ENCODE measurements around the gene OR6J1.

DNA sequence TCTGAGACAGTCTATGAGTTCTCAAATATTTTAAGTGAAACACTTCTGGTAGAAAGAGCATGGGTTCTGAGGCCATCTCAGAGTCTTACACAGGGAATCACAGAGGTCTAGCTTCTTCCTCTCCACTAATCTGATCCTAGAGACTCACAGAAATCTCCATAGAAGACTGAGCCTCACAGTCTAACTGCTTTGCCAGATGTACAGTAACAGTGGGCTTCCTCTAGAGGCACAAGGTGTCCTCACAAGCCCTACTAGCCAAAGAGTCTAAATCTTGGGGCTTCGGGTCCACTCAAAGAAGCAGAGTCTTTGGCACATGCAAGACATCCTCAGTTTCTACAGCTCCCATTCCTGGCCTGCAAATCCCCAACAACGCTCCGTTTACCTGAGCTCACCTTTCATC, 14.1 kb downstream of the OR6J1 start:
- TF ChIP-seq, protein P1, sequence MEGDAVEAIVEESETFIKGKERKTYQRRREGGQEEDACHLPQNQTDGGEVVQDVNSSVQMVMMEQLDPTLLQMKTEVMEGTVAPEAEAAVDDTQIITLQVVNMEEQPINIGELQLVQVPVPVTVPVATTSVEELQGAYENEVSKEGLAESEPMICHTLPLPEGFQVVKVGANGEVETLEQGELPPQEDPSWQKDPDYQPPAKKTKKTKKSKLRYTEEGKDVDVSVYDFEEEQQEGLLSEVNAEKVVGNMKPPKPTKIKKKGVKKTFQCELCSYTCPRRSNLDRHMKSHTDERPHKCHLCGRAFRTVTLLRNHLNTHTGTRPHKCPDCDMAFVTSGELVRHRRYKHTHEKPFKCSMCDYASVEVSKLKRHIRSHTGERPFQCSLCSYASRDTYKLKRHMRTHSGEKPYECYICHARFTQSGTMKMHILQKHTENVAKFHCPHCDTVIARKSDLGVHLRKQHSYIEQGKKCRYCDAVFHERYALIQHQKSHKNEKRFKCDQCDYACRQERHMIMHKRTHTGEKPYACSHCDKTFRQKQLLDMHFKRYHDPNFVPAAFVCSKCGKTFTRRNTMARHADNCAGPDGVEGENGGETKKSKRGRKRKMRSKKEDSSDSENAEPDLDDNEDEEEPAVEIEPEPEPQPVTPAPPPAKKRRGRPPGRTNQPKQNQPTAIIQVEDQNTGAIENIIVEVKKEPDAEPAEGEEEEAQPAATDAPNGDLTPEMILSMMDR (IDR thresholded peaks at IDR 0.05), result no peak
- no peak for TF ChIP-seq POLR2A (IDR thresholded peaks at IDR 0.05)

Data from lower leg skin (tissue), 3 donors.